Measurements from ENCODE around the gene GALNT14.

GALNT14 gene

DNA sequence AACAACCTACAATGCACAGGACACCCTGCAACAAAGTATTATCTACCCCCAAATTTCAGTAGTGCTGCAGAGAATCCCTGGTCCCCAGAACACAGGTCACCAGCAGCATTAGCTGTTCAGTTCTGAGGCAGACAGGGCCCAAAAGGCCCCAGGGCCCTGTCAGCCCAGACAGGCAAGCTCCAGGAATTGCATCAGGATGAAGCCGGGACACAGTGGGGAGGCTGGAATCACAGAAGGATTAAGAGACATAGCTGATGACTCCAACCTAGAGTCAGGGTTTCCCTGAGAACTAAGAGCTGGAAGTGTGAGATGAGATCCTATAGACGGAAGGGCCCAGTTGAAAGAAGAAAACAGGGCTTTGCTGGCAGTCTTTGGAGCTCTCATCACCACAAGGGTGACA is 148.1 kb downstream of the GALNT14 start:
- Histone ChIP-seq H3K9me3 (ENCODE audit: control insufficient read depth, low read length) (no peaks in the 10 kb centered on the region), H3K4me2 (ENCODE audit: low read length, poor library complexity, severe bottlenecking) (no peak overlapping the region), H2AFZ (ENCODE audit: low read depth, low read length) (no peak overlapping the region), H2BK120ac (ENCODE audit: low read depth, low read length) (no peak overlapping the region), H3K9ac (ENCODE audit: low read length) (no peak overlapping the region), H3K79me1 (replicated peaks; ENCODE audit: low read length, poor library complexity, severe bottlenecking) (peaks cover 22% of the 10 kb centered on the region), H2AK5ac (ENCODE audit: low read length, severe bottlenecking) (no peak overlapping the region), H4K8ac (ENCODE audit: low read length) (no peak overlapping the region), H3K27ac (ENCODE audit: low read length, poor library complexity, severe bottlenecking) (no peak overlapping the region), H2BK15ac (ENCODE audit: low read depth, poor library complexity, severe bottlenecking) (no peak overlapping the region), H3K27me3 (ENCODE audit: control insufficient read depth in 1 of 2, insufficient read depth in 1 of 2, low read length in 2 of 2) (peaks cover 0 to 17% of the 10 kb centered on the region in 2 experiments), H3K14ac (ENCODE audit: low read length in 2 of 2) (no peak overlapping the region), H3K4ac (ENCODE audit: low read depth in 1 of 2, low read length in 2 of 2) (no peak overlapping the region), H2BK5ac (ENCODE audit: low read depth, low read length, poor library complexity, severe bottlenecking) (no peak overlapping the region), H3K23ac (ENCODE audit: low read length in 2 of 2) (no peak overlapping the region), H3K4me1 (ENCODE audit: control insufficient read depth, insufficient read depth, low read depth, low read length) (peaks cover 5% of the 10 kb centered on the region), H3K4me3 (ENCODE audit: insufficient read depth in 1 of 2, low read depth in 1 of 2, low read length in 2 of 2) (no peak overlapping the region), H2BK12ac (ENCODE audit: low read length in 2 of 2) (no peak overlapping the region), H3K18ac (ENCODE audit: low read depth in 1 of 2, low read length in 2 of 2) (no peak overlapping the region), H3K36me3 (ENCODE audit: control insufficient read depth in 1 of 2, insufficient read depth in 2 of 2, low read depth in 1 of 2, low read length in 2 of 2) (peaks cover 0 to 33% of the 10 kb centered on the region in 2 experiments), H4K91ac (ENCODE audit: low read length) (no peak overlapping the region)
- WGBS, result 80% methylated on average over 2 of the region's 2 CpGs
- no peak for DNase-seq

DNA sequence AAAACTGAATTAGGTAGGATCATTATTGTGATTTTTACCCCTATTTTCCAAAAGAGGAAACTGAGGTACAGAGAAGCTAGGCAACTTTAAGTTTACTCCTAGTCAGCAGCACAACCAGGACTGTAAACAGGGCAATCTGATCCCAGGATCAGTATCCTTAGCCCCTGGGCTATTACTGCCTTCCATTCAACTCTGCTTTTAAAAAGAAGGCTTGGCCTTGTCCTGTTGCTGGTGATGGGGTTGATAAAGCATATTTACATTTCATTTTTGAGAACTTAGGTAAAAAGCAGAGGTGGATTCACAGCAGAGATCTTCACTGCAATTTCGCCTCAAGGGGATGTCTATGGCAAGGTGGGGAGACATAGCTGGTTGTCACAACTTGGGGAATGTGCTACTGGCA is 148.5 kb downstream of the GALNT14 start:
- Histone ChIP-seq H3K9me3 (ENCODE audit: control insufficient read depth, low read length) (no peaks in the 10 kb centered on the region), H3K18ac (ENCODE audit: low read depth in 1 of 2, low read length in 2 of 2) (no peak overlapping the region)
- 30% methylated on average over 1 of the region's 1 CpG for WGBS

DNA sequence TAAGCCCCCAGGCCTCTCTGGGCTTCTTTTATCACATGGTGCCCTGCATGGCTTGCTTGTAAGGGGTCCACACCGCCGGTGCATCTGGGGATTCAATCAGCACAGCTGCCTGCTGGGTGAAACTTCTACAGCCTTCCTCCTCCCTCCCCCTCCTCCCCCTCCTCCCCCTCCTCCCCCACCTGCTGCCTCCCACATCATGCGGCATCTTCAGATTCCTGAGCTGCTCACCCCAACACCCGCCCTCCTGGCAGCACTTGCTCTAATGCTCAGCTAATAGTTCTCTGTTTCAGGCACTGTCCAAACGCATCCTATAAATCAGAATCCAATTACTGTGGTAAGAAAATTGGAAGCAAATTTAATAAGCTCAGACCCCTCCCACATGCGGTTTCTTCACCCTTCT is 150.7 kb downstream of the GALNT14 start:
- WGBS, result 83% methylated on average over 6 of the region's 6 CpGs
- Histone ChIP-seq H2BK120ac (ENCODE audit: low read depth, low read length) (no peak overlapping the region), H3K18ac (ENCODE audit: low read depth in 1 of 2, low read length in 2 of 2) (no peak overlapping the region), H3K4me2 (ENCODE audit: low read length, poor library complexity, severe bottlenecking) (no peak overlapping the region), H3K27ac (ENCODE audit: low read length, poor library complexity, severe bottlenecking) (no peak overlapping the region), H2AK5ac (ENCODE audit: low read length, severe bottlenecking) (no peak overlapping the region), H3K14ac (ENCODE audit: low read length in 2 of 2) (no peak overlapping the region), H3K23ac (ENCODE audit: low read length in 2 of 2) (no peak overlapping the region), H3K9me3 (ENCODE audit: control insufficient read depth, low read length) (no peaks in the 10 kb centered on the region), H4K8ac (ENCODE audit: low read length) (no peak overlapping the region), H4K91ac (ENCODE audit: low read length) (no peak overlapping the region), H2BK12ac (ENCODE audit: low read length in 2 of 2) (no peak overlapping the region), H3K4me3 (ENCODE audit: insufficient read depth in 1 of 2, low read depth in 1 of 2, low read length in 2 of 2) (no peak overlapping the region), H2AFZ (ENCODE audit: low read depth, low read length) (no peak overlapping the region), H2BK15ac (ENCODE audit: low read depth, poor library complexity, severe bottlenecking) (no peak overlapping the region), H3K79me1 (replicated peaks; ENCODE audit: low read length, poor library complexity, severe bottlenecking) (peaks cover 15% of the 10 kb centered on the region), H3K27me3 (ENCODE audit: control insufficient read depth in 1 of 2, insufficient read depth in 1 of 2, low read length in 2 of 2) (peaks cover 0 to 12% of the 10 kb centered on the region in 2 experiments), H3K9ac (ENCODE audit: low read length) (no peak overlapping the region), H3K4me1 (ENCODE audit: control insufficient read depth, insufficient read depth, low read depth, low read length) (no peaks in the 10 kb centered on the region), H3K36me3 (ENCODE audit: control insufficient read depth in 1 of 2, insufficient read depth in 2 of 2, low read depth in 1 of 2, low read length in 2 of 2) (peaks cover 0 to 29% of the 10 kb centered on the region in 2 experiments), H2BK5ac (ENCODE audit: low read depth, low read length, poor library complexity, severe bottlenecking) (no peak overlapping the region), H3K4ac (ENCODE audit: low read depth in 1 of 2, low read length in 2 of 2) (no peak overlapping the region)
- no peak for DNase-seq

More for the DNA sequence above, 148.5 kb downstream of the GALNT14 start:
- Histone ChIP-seq H3K4me3 (ENCODE audit: insufficient read depth in 1 of 2, low read depth in 1 of 2, low read length in 2 of 2) (no peak overlapping the region), H4K91ac (ENCODE audit: low read length) (no peak overlapping the region), H2AFZ (ENCODE audit: low read depth, low read length) (no peak overlapping the region), H3K27me3 (ENCODE audit: control insufficient read depth in 1 of 2, insufficient read depth in 1 of 2, low read length in 2 of 2) (peaks cover 0 to 17% of the 10 kb centered on the region in 2 experiments), H2BK12ac (ENCODE audit: low read length in 2 of 2) (no peak overlapping the region), H3K9ac (ENCODE audit: low read length) (no peak overlapping the region), H2AK5ac (ENCODE audit: low read length, severe bottlenecking) (no peak overlapping the region), H3K36me3 (ENCODE audit: control insufficient read depth in 1 of 2, insufficient read depth in 2 of 2, low read depth in 1 of 2, low read length in 2 of 2) (peaks cover 0 to 33% of the 10 kb centered on the region in 2 experiments), H3K23ac (ENCODE audit: low read length in 2 of 2) (no peak overlapping the region), H3K4me2 (ENCODE audit: low read length, poor library complexity, severe bottlenecking) (no peak overlapping the region), H3K14ac (ENCODE audit: low read length in 2 of 2) (no peak overlapping the region), H3K4me1 (ENCODE audit: control insufficient read depth, insufficient read depth, low read depth, low read length) (peaks cover 5% of the 10 kb centered on the region), H3K79me1 (replicated peaks; ENCODE audit: low read length, poor library complexity, severe bottlenecking) (peaks cover 22% of the 10 kb centered on the region), H4K8ac (ENCODE audit: low read length) (no peak overlapping the region), H3K27ac (ENCODE audit: low read length, poor library complexity, severe bottlenecking) (no peak overlapping the region), H2BK120ac (ENCODE audit: low read depth, low read length) (no peak overlapping the region), H2BK5ac (ENCODE audit: low read depth, low read length, poor library complexity, severe bottlenecking) (no peak overlapping the region), H2BK15ac (ENCODE audit: low read depth, poor library complexity, severe bottlenecking) (no peak overlapping the region), H3K4ac (ENCODE audit: low read depth in 1 of 2, low read length in 2 of 2) (no peak overlapping the region)
- no peak for DNase-seq

DNA sequence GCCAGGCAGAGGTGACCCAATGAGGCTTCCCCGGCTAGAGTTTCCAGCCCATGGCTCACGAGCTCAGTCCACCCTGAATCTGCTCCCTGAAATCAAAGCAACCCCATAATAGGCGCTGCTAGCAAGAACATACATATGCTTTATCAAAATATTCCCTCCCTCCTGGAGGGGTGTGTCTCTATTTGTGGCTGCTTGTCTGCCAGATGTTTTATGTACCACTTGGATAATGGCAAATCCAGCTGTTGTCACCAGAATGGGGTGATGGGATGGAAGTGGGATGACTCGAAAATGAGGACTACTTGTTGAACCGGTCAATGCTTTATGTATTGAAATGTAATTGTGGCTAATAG is 152.0 kb downstream of the GALNT14 start:
- Histone ChIP-seq H3K4me1 (ENCODE audit: control insufficient read depth, insufficient read depth, low read depth, low read length) (no peaks in the 10 kb centered on the region), H3K27me3 (ENCODE audit: control insufficient read depth in 1 of 2, insufficient read depth in 1 of 2, low read length in 2 of 2) (peaks cover 0 to 12% of the 10 kb centered on the region in 2 experiments), H2AK5ac (ENCODE audit: low read length, severe bottlenecking) (no peak overlapping the region), H3K18ac (ENCODE audit: low read depth in 1 of 2, low read length in 2 of 2) (no peak overlapping the region), H3K36me3 (ENCODE audit: control insufficient read depth in 1 of 2, insufficient read depth in 2 of 2, low read depth in 1 of 2, low read length in 2 of 2) (peaks cover 0 to 21% of the 10 kb centered on the region in 2 experiments), H2BK120ac (ENCODE audit: low read depth, low read length) (no peak overlapping the region), H2AFZ (ENCODE audit: low read depth, low read length) (no peak overlapping the region), H4K91ac (ENCODE audit: low read length) (no peak overlapping the region), H3K9ac (ENCODE audit: low read length) (no peak overlapping the region), H3K23ac (ENCODE audit: low read length in 2 of 2) (no peak overlapping the region), H3K4ac (ENCODE audit: low read depth in 1 of 2, low read length in 2 of 2) (no peak overlapping the region), H3K4me3 (ENCODE audit: insufficient read depth in 1 of 2, low read depth in 1 of 2, low read length in 2 of 2) (no peak overlapping the region), H3K79me1 (replicated peaks; ENCODE audit: low read length, poor library complexity, severe bottlenecking) (peaks cover 13% of the 10 kb centered on the region), H2BK12ac (ENCODE audit: low read length in 2 of 2) (no peak overlapping the region), H3K9me3 (ENCODE audit: control insufficient read depth, low read length) (no peaks in the 10 kb centered on the region), H3K4me2 (ENCODE audit: low read length, poor library complexity, severe bottlenecking) (no peak overlapping the region), H3K27ac (ENCODE audit: low read length, poor library complexity, severe bottlenecking) (no peak overlapping the region), H4K8ac (ENCODE audit: low read length) (no peak overlapping the region), H3K14ac (ENCODE audit: low read length in 2 of 2) (no peak overlapping the region), H2BK5ac (ENCODE audit: low read depth, low read length, poor library complexity, severe bottlenecking) (no peak overlapping the region), H2BK15ac (ENCODE audit: low read depth, poor library complexity, severe bottlenecking) (no peak overlapping the region)
- no peak for DNase-seq
- WGBS, result 69% methylated on average over 3 of the region's 5 CpGs

Measured in mesenchymal stem cell (in vitro differentiated cells and primary cell).